Measurements from ENCODE around the gene TRERF1. TPM values are rescaled to one million over a fixed set of nuclear protein-coding genes. Genes with fewer than 3 reads are reported as not detected.

TRERF1 gene
- total RNA-seq, 2 experiments from 2014 or later = 12.2 to 14.5 TPM

GRCh38 chr6:42306439-42307140 is 145.1 kb downstream of the TRERF1 start:
- ChIA-PET CTCF (interaction anchor here (0.6 to 2.5 kb wide), 9 partner anchors 12 to 353 kb away, joined by 3 to 14 read pairs (median 4); no protein-coding TSS in a partner anchor), POLR2A (no interaction called here)
- Mint-ChIP-seq H3K9me3 (ENCODE audit: low read depth) (no peaks in the 10 kb centered on the region), H3K36me3 (ENCODE audit: low read depth) (peaks cover 3% of the 10 kb centered on the region), H3K27ac (no peak overlapping the region), H3K4me3 (no peak overlapping the region), H3K27me3 (no peaks in the 10 kb centered on the region), H3K4me1 (peaks cover 5% of the 10 kb centered on the region)
- no peak for ATAC-seq
- intact Hi-C loops (cut with DNase I, micrococcal nuclease) = loop anchor here in 1 of 2 experiments (5.0 kb wide), 1 partner anchor 241 kb away; no protein-coding TSS in a partner anchor
- no peak for DNase-seq

- intact Hi-C loops (cut with DNase I, micrococcal nuclease) = no loop called here
- ATAC-seq (no peak), DNase-seq (no peak)
- H3K27me3 Mint-ChIP-seq = no peaks in the 10 kb centered on the region
- H3K9me3 Mint-ChIP-seq (ENCODE audit: low read depth) = no peaks in the 10 kb centered on the region
- no peaks in the 10 kb centered on the region for H3K36me3 Mint-ChIP-seq (ENCODE audit: low read depth)
- no peak overlapping the region for H3K27ac Mint-ChIP-seq
- POLR2A ChIA-PET = no interaction called here
- CTCF ChIA-PET = interaction anchor here (1.3 kb wide), 1 partner anchor 23 kb away, joined by 5 read pairs; no protein-coding TSS in a partner anchor
- no peak overlapping the region for H3K4me3 Mint-ChIP-seq
- H3K4me1 Mint-ChIP-seq = peaks cover 2% of the 10 kb centered on the region
Observed at GRCh38 chr6:42304053-42304712, 147.5 kb downstream of the TRERF1 start.

DNA sequence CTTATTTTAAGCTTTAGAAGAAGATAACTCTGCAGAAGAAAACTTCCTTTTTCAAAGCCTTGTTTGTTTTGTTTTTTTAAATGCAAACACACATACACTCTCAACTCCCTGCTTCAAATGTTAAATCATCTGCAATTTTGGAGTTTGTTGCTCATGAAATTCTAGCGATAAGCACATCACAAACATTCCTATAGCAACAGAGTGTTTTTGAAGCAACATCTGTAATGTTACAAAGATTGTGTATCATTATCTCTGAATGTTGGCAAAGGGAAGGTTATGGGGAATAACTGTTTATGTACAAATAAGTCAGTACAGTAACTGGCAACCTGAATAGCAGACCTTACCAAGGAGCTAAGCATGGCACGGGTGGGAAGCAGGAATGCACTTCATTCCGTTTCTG is 149.3 kb downstream of the TRERF1 start:
- Mint-ChIP-seq H3K4me3 (no peak overlapping the region), H3K9me3 (ENCODE audit: low read depth) (no peaks in the 10 kb centered on the region), H3K4me1 (peaks cover 4% of the 10 kb centered on the region), H3K27ac (no peak overlapping the region), H3K36me3 (ENCODE audit: low read depth) (peaks cover 2% of the 10 kb centered on the region), H3K27me3 (no peaks in the 10 kb centered on the region)
- no peak for ATAC-seq
- POLR2A ChIA-PET = no interaction called here
- no peak for DNase-seq
- intact Hi-C loops (cut with DNase I, micrococcal nuclease) = no loop called here
- CTCF ChIA-PET = interaction anchor here (1.0 to 2.2 kb wide), 3 partner anchors 113 to 245 kb away, joined by 3 to 12 read pairs (median 3); no protein-coding TSS in a partner anchor

GRCh38 chr6:42301986-42302385 is 149.7 kb downstream of the TRERF1 start:
- ChIA-PET CTCF (interaction anchor here (1.0 to 2.2 kb wide), 3 partner anchors 114 to 246 kb away, joined by 3 to 12 read pairs (median 3); no protein-coding TSS in a partner anchor), POLR2A (no interaction called here)
- no peak overlapping the region for H3K27ac Mint-ChIP-seq
- no peaks in the 10 kb centered on the region for H3K27me3 Mint-ChIP-seq
- H3K4me3 Mint-ChIP-seq = no peak overlapping the region
- ATAC-seq = no peak
- intact Hi-C loops (cut with DNase I, micrococcal nuclease) = no loop called here
- H3K4me1 Mint-ChIP-seq = peaks cover 8% of the 10 kb centered on the region
- no peaks in the 10 kb centered on the region for H3K9me3 Mint-ChIP-seq (ENCODE audit: low read depth)
- DNase-seq = no peak
- H3K36me3 Mint-ChIP-seq (ENCODE audit: low read depth) = peaks cover 2% of the 10 kb centered on the region

- no peak for ATAC-seq
- Mint-ChIP-seq H3K4me3 (no peak overlapping the region), H3K4me1 (peaks cover 15% of the 10 kb centered on the region), H3K9me3 (ENCODE audit: low read depth) (no peaks in the 10 kb centered on the region), H3K36me3 (ENCODE audit: low read depth) (peaks cover 9% of the 10 kb centered on the region), H3K27ac (no peak overlapping the region), H3K27me3 (no peaks in the 10 kb centered on the region)
- CTCF ChIA-PET = interaction anchor here (0.7 to 1.0 kb wide), 2 partner anchors 15 to 247 kb away, joined by 3 read pairs; no protein-coding TSS in a partner anchor
- intact Hi-C loops (cut with DNase I, micrococcal nuclease) = no loop called here
- POLR2A ChIA-PET = no interaction called here
- DNase-seq = no peak
Observed at GRCh38 chr6:42300701-42301100, 151.0 kb downstream of the TRERF1 start.

DNA sequence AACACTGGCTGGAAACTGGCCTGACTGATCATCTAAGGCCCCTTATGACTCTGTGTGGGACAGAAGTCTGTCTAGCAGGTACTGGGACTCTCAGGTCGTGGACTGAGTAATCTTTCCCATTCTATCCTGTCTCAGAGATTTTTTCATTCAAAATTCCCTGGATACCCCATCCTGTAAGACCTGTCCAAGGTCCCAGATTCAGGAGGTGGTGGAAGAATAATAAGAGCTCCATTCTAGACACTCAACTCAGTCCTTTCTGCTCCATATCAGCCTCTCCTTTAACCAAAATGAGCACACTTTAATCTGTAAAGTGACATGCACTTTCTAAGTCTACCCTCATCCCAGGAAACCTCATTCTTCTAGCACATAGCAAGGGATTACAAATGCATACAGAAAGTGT is 151.5 kb downstream of the TRERF1 start:
- DNase-seq (no peak), ATAC-seq (no peak)
- peaks cover 20% of the 10 kb centered on the region for H3K4me1 Mint-ChIP-seq
- no peaks in the 10 kb centered on the region for H3K27me3 Mint-ChIP-seq
- CTCF ChIA-PET = interaction anchor here (1.0 kb wide), 1 partner anchor 247 kb away, joined by 3 read pairs; no protein-coding TSS in a partner anchor
- H3K36me3 Mint-ChIP-seq (ENCODE audit: low read depth) = peaks cover 9% of the 10 kb centered on the region
- POLR2A ChIA-PET = no interaction called here
- intact Hi-C loops (cut with DNase I, micrococcal nuclease) = no loop called here
- H3K27ac Mint-ChIP-seq = no peak overlapping the region
- H3K4me3 Mint-ChIP-seq = no peak overlapping the region
- H3K9me3 Mint-ChIP-seq (ENCODE audit: low read depth) = no peaks in the 10 kb centered on the region

GRCh38 chr6:42297661-42298060 is 154.1 kb downstream of the TRERF1 start:
- Mint-ChIP-seq H3K9me3 (ENCODE audit: low read depth) (no peaks in the 10 kb centered on the region), H3K36me3 (ENCODE audit: low read depth) (peaks cover 15% of the 10 kb centered on the region), H3K4me3 (no peak overlapping the region), H3K27me3 (no peaks in the 10 kb centered on the region), H3K4me1 (peaks cover 41% of the 10 kb centered on the region), H3K27ac (no peak overlapping the region)
- no peak for DNase-seq
- intact Hi-C loops (cut with DNase I, micrococcal nuclease) = no loop called here
- POLR2A ChIA-PET = no interaction called here
- CTCF ChIA-PET = no interaction called here
- ATAC-seq = no peak

GRCh38 chr6:42296614-42297013 is 155.1 kb downstream of the TRERF1 start:
- H3K4me1 Mint-ChIP-seq = peaks cover 48% of the 10 kb centered on the region
- ChIA-PET POLR2A (no interaction called here), CTCF (interaction anchor here (0.5 to 1.4 kb wide), 5 partner anchors 13 to 502 kb away, joined by 3 to 4 read pairs (median 3); no protein-coding TSS in a partner anchor)
- no peaks in the 10 kb centered on the region for H3K9me3 Mint-ChIP-seq (ENCODE audit: low read depth)
- H3K36me3 Mint-ChIP-seq (ENCODE audit: low read depth) = peaks cover 18% of the 10 kb centered on the region
- H3K27me3 Mint-ChIP-seq = no peaks in the 10 kb centered on the region
- H3K4me3 Mint-ChIP-seq = no peak overlapping the region
- intact Hi-C loops (cut with DNase I, micrococcal nuclease) = no loop called here
- DNase-seq (no peak), ATAC-seq (no peak)
- no peak overlapping the region for H3K27ac Mint-ChIP-seq

DNA sequence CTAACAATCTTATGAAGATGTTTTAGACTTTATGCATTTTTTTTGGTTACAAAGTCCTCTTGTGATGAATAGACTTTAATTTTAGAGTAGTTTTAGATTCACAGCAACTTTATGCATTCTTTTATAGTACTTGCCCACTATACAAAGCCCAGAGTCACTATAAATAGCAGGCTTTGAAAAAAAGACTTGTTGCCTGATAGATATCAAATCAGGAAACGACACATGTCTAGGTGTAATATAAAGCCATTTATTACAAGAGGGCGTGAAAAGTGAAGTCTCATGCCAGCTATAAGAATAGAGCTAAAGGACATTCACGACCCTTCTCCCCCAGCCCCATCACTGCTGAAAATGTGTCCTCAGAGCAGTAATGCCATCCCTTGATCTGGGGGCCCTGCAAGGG is 156.0 kb downstream of the TRERF1 start:
- H3K9me3 Mint-ChIP-seq (ENCODE audit: low read depth) = no peaks in the 10 kb centered on the region
- POLR2A ChIA-PET = no interaction called here
- no peak for ATAC-seq
- peaks cover 48% of the 10 kb centered on the region for H3K4me1 Mint-ChIP-seq
- no peak for DNase-seq
- H3K27me3 Mint-ChIP-seq = no peaks in the 10 kb centered on the region
- H3K36me3 Mint-ChIP-seq (ENCODE audit: low read depth) = peaks cover 18% of the 10 kb centered on the region
- H3K27ac Mint-ChIP-seq = no peak overlapping the region
- CTCF ChIA-PET = interaction anchor here (1.7 kb wide), 1 partner anchor 252 kb away, joined by 5 read pairs; no protein-coding TSS in a partner anchor
- intact Hi-C loops (cut with DNase I, micrococcal nuclease) = no loop called here
- H3K4me3 Mint-ChIP-seq = no peak overlapping the region

DNA sequence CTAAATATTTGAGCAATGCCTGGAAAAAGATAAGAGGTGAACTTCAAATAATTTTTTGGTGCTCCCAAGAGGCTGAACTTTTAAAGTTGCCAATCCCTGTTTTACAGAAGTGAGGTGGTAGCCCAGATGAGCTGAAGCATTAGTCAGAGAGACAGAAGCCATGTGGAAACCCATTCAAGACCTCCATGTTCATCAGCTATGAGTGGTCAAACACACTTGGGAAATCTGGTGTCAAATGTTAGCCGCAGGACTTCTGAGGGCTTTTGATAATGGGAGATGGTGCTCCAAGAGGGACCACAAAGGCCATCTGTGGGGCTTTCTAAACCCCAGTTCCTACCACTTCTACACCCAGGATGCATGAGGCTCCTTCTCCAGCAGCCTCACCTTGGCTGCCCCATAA is 156.5 kb downstream of the TRERF1 start:
- no peak overlapping the region for H3K27ac Mint-ChIP-seq
- no peaks in the 10 kb centered on the region for H3K27me3 Mint-ChIP-seq
- ATAC-seq (no peak), DNase-seq (no peak)
- H3K36me3 Mint-ChIP-seq (ENCODE audit: low read depth) = peaks cover 18% of the 10 kb centered on the region
- intact Hi-C loops (cut with DNase I, micrococcal nuclease) = no loop called here
- peaks cover 48% of the 10 kb centered on the region for H3K4me1 Mint-ChIP-seq
- no peaks in the 10 kb centered on the region for H3K9me3 Mint-ChIP-seq (ENCODE audit: low read depth)
- ChIA-PET POLR2A (no interaction called here), CTCF (interaction anchor here (1.7 kb wide), 1 partner anchor 253 kb away, joined by 5 read pairs; no protein-coding TSS in a partner anchor)
- H3K4me3 Mint-ChIP-seq = no peak overlapping the region

GRCh38 chr6:42294759-42295158 is 157.0 kb downstream of the TRERF1 start:
- ChIA-PET CTCF (interaction anchor here (1.7 kb wide), 1 partner anchor 253 kb away, joined by 5 read pairs; no protein-coding TSS in a partner anchor), POLR2A (no interaction called here)
- Mint-ChIP-seq H3K4me3 (no peak overlapping the region), H3K4me1 (peaks cover 48% of the 10 kb centered on the region), H3K36me3 (ENCODE audit: low read depth) (peaks cover 19% of the 10 kb centered on the region), H3K9me3 (ENCODE audit: low read depth) (no peaks in the 10 kb centered on the region), H3K27ac (no peak overlapping the region), H3K27me3 (no peaks in the 10 kb centered on the region)
- no peak for ATAC-seq
- intact Hi-C loops (cut with DNase I, micrococcal nuclease) = no loop called here
- no peak for DNase-seq
